Activated CD4-positive, alpha-beta T cell treated with anti-CD3 and anti-CD28 coated beads for 4 hours (primary cell): ENCODE results near the gene GLCCI1.

Experiments
- DNase-seq, 2 donors: peaks; one replicate each; pipeline ENCODE4 v3.0.0-alpha.2; 2020

GLCCI1 gene

GRCh38 chr7:8109196-8110022, 140.8 kb downstream of the GLCCI1 start:
- no peak for DNase-seq

- DNase-seq: no peak
Measured at GRCh38 chr7:8111282-8111960, 142.8 kb downstream of the GLCCI1 start.

GRCh38 chr7:8112685-8113084, 144.1 kb downstream of the GLCCI1 start:
- DNase-seq: no peak

GRCh38 chr7:8113184-8113583, 144.6 kb downstream of the GLCCI1 start:
- no peak for DNase-seq

DNA sequence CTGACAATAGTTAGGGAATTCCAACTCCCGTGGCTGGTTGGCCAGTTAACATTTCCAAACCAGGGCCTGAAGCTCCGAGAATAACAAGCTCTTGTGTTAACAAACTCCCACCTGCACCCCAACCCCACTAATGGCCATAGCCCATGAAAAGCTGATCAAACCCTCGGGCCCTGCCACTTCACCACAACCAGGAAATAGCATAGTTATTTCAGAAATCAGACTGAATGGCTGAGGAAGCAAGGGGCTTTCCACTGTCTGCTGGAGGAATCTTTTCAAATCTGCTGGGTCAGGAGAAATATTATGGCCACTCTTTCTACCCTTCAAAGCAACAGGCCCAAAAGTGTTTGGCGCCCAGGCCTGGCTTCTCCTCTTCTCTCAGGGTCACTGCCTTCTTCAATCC, 145.6 kb downstream of the GLCCI1 start:
- no peak for DNase-seq

- no peak for DNase-seq
Measured at GRCh38 chr7:8115547-8116402, 147.2 kb downstream of the GLCCI1 start.

- DNase-seq: no peak
Measured at GRCh38 chr7:8117195-8117594, 148.6 kb downstream of the GLCCI1 start.

- DNase-seq: no peak
Measured at GRCh38 chr7:8119262-8119661, 150.7 kb downstream of the GLCCI1 start.

DNA sequence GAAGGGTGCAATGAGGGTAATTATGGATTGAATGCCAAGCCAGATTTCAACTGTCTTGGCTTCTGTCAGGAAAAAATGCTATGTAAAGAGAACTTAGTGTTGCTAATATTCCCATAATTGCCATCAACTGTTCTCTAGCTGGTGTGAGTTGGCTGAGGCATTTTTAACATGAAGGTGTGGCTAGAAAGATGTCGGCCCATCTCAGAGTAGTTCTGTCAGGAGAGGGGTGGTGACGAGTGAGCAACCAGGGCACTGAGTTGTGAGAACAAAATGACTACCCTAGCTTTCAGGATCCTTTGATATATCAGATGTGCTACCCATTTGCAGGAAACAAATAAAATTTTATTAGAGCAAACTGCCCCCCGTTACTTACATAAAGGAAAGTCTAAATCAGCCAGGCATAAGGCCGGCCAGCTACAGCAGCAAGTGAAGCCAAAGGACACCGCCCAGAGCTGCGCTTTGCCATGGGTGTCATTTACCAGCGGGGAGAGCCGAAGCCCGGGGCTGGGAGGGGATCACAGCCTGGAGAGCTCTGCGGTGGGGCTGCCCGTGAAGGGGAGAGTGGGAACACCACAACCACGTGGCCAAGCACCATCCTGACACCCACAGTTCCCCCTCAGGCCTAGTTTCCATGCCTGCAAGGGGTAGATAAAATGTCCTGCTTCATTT, 151.9 kb downstream of the GLCCI1 start:
- no peak for DNase-seq

- no peak for DNase-seq
Measured at GRCh38 chr7:8121243-8121642, 152.6 kb downstream of the GLCCI1 start.

DNA sequence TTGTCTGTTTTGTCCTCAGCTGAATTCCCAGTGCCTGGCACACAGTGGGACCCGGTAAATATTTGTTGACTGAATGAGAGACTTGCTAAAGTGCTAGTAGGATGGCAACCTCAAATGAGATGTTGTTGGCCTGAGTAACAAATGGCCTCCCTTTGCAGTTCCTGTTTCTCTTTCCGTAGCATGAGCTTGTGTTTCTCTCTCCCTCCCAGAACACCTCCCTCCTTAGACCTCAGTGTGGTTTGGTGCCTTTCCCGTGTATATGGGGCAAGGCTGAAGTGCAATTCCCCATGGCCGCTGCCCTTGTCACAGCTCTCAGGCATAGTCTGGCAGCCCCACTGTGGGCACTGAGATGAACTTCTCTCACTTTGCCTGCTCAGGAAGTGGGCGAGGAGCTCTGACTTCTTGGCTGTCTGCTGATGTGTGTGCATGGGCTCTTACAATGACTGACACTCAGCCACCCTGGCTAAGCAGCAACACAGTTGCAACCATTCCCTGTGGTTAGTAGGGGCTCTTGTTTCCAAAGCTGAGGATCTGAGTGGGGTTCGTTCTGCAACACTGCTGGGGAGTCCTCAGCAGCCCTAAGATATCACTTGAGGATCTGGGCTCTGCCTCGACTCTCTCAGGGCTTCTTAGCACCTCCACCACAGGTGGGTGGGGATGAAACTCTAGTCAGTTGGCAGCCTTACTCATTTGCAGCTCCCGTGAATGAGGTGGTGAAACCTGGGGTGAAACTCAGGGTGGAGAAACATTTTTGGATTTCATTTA, 157.3 kb downstream of the GLCCI1 start:
- DNase-seq: peak; percentile 66 to 70

- no peak for DNase-seq
Measured at GRCh38 chr7:8126601-8127167, 158.1 kb downstream of the GLCCI1 start.

DNA sequence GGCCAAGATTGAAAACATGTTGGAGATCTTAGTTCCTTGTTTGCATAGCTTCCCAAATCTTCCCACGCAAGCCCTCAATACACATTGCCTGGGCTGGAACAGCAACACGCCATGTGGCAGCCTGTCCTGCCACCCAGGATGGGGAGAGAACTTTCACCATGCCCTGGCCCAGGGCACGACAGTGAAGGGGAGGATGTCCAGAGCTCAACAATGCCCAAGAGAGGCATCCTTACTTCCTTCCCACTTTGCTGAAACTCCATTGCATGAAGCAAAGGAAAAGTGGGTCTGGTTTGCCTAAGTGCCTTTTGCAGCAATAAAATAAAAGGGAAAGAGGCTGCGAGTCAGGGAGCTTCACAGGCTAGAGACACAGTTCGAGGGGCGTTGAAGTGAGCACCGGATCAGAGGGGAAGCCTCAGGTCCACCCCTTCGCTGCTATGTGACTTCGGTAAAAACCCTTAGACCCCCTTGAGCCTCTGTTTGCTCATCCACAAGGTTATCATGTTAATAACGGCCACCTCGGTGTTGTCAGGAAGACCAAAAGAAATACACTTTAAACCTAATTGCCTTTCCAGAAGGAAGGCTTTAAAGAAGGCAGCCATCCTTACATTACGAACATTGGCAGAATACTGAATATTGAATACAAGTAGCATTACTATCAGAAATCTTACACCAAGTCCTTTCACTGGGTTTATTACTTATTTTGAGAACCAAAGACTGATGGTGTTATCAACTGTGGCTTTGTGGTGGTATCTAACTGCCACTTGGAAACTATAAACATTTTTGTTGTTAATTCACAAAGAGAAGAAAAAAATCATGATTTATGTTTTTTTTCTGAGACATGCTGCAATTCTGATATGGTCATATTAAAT, 160.1 kb downstream of the GLCCI1 start:
- no peak for DNase-seq

- DNase-seq: no peak
Measured at GRCh38 chr7:8129318-8129659, 160.7 kb downstream of the GLCCI1 start.

- DNase-seq: no peak
Measured at GRCh38 chr7:8130663-8131062, 162.1 kb downstream of the GLCCI1 start.

GRCh38 chr7:8131694-8132605, 163.4 kb downstream of the GLCCI1 start:
- DNase-seq: peak in 1 of 2 donors; percentile 31

DNA sequence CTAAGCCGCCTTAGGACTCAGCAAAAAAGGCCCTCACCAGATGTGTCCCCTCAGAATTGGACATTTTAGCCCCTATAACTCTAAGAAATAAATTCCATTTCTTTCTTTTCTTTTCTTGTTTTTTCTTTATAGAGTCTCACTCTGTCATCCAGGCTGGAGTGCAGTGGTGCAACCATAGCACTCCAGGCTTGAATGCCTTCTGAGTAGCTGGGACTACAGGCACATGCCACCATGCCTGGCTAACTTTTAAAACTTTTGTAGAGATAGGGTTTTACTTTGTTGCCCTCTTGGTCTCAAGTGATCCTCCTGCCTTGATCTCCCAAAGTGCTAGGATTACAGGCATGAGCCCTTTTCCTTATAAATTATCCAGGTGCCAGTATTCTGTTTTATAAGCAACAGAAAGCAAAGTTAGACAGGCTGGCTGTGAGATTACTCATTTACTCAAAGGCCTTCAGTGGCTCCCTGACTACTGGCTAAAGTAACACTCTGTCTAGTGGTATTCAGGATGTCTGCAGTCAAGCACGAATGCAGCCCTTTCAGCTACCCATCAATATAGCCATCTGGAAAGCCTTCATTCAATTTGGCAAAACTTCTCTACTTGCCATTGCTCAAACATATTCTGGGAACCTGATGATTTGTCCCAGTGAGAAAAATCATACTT, 164.7 kb downstream of the GLCCI1 start:
- no peak for DNase-seq

- DNase-seq: peak; percentile 20 to 38
Measured at GRCh38 chr7:8134089-8134733, 165.6 kb downstream of the GLCCI1 start.

DNA sequence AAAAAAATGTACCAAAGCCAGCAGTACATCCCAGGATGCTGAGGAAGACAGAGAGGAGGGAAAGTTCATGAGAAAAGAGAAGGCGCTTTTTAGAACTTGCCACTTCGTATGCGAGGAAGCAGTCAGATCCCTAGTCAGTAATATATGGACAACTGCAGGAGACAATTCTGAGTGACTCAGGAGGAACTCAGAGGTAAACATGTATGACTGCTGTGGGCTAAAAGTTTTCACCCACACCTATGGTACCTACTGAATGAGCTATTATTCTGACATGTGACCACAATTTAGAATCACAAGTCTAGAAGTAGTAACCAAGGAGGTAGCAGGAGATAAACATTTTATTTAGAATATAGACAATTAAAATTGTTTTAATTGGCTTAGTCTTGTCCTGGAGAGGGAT, 166.8 kb downstream of the GLCCI1 start:
- no peak for DNase-seq
